ENCODE data around the gene COMP.

COMP gene

GRCh38 chr19:18773682-18774081 is 17.4 kb downstream of the COMP start:
- H3K27me3 ChIP-seq (replicated peaks; ENCODE audit: control insufficient read depth, insufficient read depth, low read length), result no peaks in the 10 kb centered on the region
- no peaks in the 10 kb centered on the region for H3K9me3 ChIP-seq (ENCODE audit: control insufficient read depth, low read length)
- H3K4me3 ChIP-seq (ENCODE audit: low read length), result no peak overlapping the region
- H3K36me3 ChIP-seq (ENCODE audit: control insufficient read depth, insufficient read depth, low read length, severe bottlenecking), result no peaks in the 10 kb centered on the region
- DNase-seq (ENCODE audit: low read depth), result no peak
- peaks cover 11% of the 10 kb centered on the region for H3K4me1 ChIP-seq (ENCODE audit: control insufficient read depth, insufficient read depth, low read length)
- H3K9ac ChIP-seq (ENCODE audit: low read length), result no peak overlapping the region

DNA sequence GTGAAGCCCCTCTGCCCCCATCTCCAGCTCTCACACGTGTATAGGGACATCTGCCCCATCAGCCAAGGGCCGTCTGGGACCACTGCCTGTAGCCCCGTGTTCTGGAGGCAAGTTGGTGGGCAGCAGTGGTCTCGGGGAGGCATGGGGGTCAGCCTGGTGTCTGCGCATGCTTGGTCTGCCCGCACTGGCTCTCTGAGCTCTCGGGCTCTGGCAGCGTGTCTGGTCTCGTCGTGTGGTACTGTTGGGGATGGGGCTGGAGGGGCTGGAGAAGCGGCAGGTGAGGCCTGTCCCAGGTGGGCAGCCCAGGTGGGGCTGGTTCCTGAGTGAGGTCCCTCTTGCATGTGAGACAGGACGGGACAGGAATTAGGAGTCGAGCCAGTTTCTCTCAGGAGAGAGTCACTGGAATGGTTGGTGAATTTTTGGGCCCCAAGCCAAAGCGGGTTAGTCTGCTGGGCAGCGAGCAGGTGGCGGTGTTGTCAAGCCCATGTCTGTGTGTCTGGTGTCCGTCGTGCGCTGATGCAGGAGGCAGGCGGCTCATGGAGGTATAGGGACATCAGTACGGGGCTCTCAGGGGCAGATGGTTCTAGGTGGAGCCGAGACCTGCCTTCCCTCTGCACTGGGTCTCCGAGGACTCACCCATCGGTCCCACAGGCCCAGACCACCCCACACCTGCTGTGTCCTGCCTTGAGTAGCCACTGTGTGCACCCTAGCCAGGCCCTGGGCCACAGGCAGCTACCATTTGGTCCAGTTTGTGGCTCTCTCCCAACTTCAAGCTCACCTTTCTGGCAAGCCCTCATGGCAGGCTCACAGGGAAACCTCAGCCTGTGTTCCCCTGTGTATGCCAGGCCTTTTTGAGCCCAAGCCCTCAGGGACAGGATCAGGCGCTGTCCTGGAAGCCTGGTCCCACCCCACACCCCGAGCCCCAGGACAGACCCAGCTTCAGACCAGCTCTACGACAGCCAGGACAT is 18.2 kb downstream of the COMP start:
- no peak for DNase-seq (ENCODE audit: low read depth)
- Histone ChIP-seq H3K4me3 (ENCODE audit: low read length) (no peak overlapping the region), H3K36me3 (ENCODE audit: control insufficient read depth, insufficient read depth, low read length, severe bottlenecking) (no peaks in the 10 kb centered on the region), H3K9me3 (ENCODE audit: control insufficient read depth, low read length) (no peaks in the 10 kb centered on the region), H3K4me1 (ENCODE audit: control insufficient read depth, insufficient read depth, low read length) (peaks cover 11% of the 10 kb centered on the region), H3K27me3 (replicated peaks; ENCODE audit: control insufficient read depth, insufficient read depth, low read length) (no peaks in the 10 kb centered on the region), H3K9ac (ENCODE audit: low read length) (no peak overlapping the region)

- H3K36me3 ChIP-seq (ENCODE audit: control insufficient read depth, insufficient read depth, low read length, severe bottlenecking), result no peaks in the 10 kb centered on the region
- peaks cover 7% of the 10 kb centered on the region for H3K4me1 ChIP-seq (ENCODE audit: control insufficient read depth, insufficient read depth, low read length)
- H3K4me3 ChIP-seq (ENCODE audit: low read length), result no peak overlapping the region
- no peak for DNase-seq (ENCODE audit: low read depth)
- H3K9ac ChIP-seq (ENCODE audit: low read length), result no peak overlapping the region
- no peaks in the 10 kb centered on the region for H3K27me3 ChIP-seq (replicated peaks; ENCODE audit: control insufficient read depth, insufficient read depth, low read length)
- no peaks in the 10 kb centered on the region for H3K9me3 ChIP-seq (ENCODE audit: control insufficient read depth, low read length)
These were observed 19.5 kb downstream of the COMP start for GRCh38 chr19:18771328-18772242.

GRCh38 chr19:18770663-18771327 is 20.3 kb downstream of the COMP start:
- no peak overlapping the region for H3K4me3 ChIP-seq (ENCODE audit: low read length)
- no peaks in the 10 kb centered on the region for H3K4me1 ChIP-seq (ENCODE audit: control insufficient read depth, insufficient read depth, low read length)
- no peak for DNase-seq (ENCODE audit: low read depth)
- no peak overlapping the region for H3K9ac ChIP-seq (ENCODE audit: low read length)
- no peaks in the 10 kb centered on the region for H3K9me3 ChIP-seq (ENCODE audit: control insufficient read depth, low read length)
- H3K36me3 ChIP-seq (ENCODE audit: control insufficient read depth, insufficient read depth, low read length, severe bottlenecking), result no peaks in the 10 kb centered on the region
- H3K27me3 ChIP-seq (replicated peaks; ENCODE audit: control insufficient read depth, insufficient read depth, low read length), result no peaks in the 10 kb centered on the region

GRCh38 chr19:18769989-18770528 is 21.0 kb downstream of the COMP start:
- DNase-seq (ENCODE audit: low read depth), result no peak
- H3K9me3 ChIP-seq (ENCODE audit: control insufficient read depth, low read length), result no peaks in the 10 kb centered on the region
- no peaks in the 10 kb centered on the region for H3K36me3 ChIP-seq (ENCODE audit: control insufficient read depth, insufficient read depth, low read length, severe bottlenecking)
- H3K4me3 ChIP-seq (ENCODE audit: low read length), result no peak overlapping the region
- no peaks in the 10 kb centered on the region for H3K4me1 ChIP-seq (ENCODE audit: control insufficient read depth, insufficient read depth, low read length)
- no peak overlapping the region for H3K9ac ChIP-seq (ENCODE audit: low read length)
- no peaks in the 10 kb centered on the region for H3K27me3 ChIP-seq (replicated peaks; ENCODE audit: control insufficient read depth, insufficient read depth, low read length)

DNA sequence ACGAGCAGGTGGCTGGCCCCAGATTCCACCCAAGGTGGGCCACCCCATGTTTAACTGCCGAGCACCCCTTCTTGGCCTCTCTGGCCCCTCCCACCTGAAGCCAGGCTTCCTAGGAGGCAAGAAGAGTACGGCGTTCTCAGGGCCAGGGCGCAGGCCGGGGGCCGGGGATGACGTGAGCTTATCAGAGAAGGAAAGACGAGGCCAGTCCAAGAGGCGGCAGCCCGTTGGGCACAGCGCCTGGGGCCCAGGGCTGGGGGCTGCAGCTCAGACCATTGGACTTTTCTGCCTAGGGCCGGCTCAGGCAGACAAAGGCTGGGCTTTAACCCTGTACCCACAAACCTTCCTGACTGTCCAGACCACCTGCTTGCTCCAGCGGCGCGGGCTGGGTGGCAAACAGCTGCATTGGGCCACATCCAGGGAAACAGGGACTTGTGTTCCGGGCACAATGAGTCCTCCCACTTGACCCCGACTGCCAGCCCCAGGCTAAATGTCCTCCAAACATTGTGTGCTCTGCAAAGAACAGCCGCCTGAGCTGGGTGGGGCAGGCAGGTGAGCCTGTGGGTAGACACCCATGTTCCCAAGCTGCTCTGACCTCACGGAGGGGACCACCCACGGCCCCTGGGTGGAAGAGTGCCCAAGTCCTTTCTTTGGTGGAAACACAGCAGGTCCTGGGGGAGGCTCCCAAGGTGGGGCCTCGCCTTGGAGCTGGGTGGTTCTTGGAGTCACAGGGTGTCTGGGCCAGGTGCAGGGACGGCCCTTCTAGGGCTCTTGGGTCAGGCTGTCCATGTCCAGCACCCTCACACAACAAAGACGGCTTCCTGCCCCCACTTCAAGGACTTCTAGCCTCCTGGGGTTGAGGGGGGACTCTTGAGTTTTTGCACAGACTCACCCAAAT is 21.9 kb downstream of the COMP start:
- Histone ChIP-seq H3K36me3 (ENCODE audit: control insufficient read depth, insufficient read depth, low read length, severe bottlenecking) (no peaks in the 10 kb centered on the region), H3K9me3 (ENCODE audit: control insufficient read depth, low read length) (no peaks in the 10 kb centered on the region), H3K4me3 (ENCODE audit: low read length) (no peak overlapping the region), H3K9ac (ENCODE audit: low read length) (no peak overlapping the region), H3K27me3 (replicated peaks; ENCODE audit: control insufficient read depth, insufficient read depth, low read length) (no peaks in the 10 kb centered on the region), H3K4me1 (ENCODE audit: control insufficient read depth, insufficient read depth, low read length) (peaks cover 5% of the 10 kb centered on the region)
- no peak for DNase-seq (ENCODE audit: low read depth)

GRCh38 chr19:18768046-18768771 is 22.9 kb downstream of the COMP start:
- H3K9ac ChIP-seq (ENCODE audit: low read length), result no peak overlapping the region
- H3K4me3 ChIP-seq (ENCODE audit: low read length), result no peak overlapping the region
- peaks cover 10% of the 10 kb centered on the region for H3K4me1 ChIP-seq (ENCODE audit: control insufficient read depth, insufficient read depth, low read length)
- H3K36me3 ChIP-seq (ENCODE audit: control insufficient read depth, insufficient read depth, low read length, severe bottlenecking), result no peaks in the 10 kb centered on the region
- no peaks in the 10 kb centered on the region for H3K27me3 ChIP-seq (replicated peaks; ENCODE audit: control insufficient read depth, insufficient read depth, low read length)
- DNase-seq (ENCODE audit: low read depth), result no peak
- no peaks in the 10 kb centered on the region for H3K9me3 ChIP-seq (ENCODE audit: control insufficient read depth, low read length)

DNA sequence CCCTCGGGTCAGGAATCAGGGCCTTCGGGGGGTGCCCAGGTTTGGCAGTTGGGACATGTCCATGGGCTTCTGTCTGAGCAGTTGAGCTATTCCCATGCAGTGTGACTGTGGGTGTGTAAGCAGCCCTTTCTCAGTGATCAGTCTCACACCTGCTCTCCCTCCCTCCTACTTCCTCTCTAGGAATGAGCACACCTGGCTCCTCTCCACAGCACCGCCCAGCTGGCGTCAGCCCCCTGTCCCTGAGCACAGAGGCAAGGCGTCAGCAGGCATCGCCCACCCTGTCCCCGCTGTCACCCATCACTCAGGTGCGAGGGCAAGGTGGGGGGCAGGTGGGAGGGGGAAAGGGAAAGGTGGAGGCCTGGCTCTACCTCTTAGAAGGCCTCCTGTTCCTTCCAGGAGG is 25.9 kb downstream of the COMP start:
- Histone ChIP-seq H3K36me3 (ENCODE audit: control insufficient read depth, insufficient read depth, low read length, severe bottlenecking) (no peaks in the 10 kb centered on the region), H3K4me1 (ENCODE audit: control insufficient read depth, insufficient read depth, low read length) (peaks cover 10% of the 10 kb centered on the region), H3K9ac (ENCODE audit: low read length) (no peak overlapping the region), H3K27me3 (replicated peaks; ENCODE audit: control insufficient read depth, insufficient read depth, low read length) (no peaks in the 10 kb centered on the region), H3K4me3 (ENCODE audit: low read length) (no peak overlapping the region), H3K9me3 (ENCODE audit: control insufficient read depth, low read length) (no peaks in the 10 kb centered on the region)
- no peak for DNase-seq (ENCODE audit: low read depth)

DNA sequence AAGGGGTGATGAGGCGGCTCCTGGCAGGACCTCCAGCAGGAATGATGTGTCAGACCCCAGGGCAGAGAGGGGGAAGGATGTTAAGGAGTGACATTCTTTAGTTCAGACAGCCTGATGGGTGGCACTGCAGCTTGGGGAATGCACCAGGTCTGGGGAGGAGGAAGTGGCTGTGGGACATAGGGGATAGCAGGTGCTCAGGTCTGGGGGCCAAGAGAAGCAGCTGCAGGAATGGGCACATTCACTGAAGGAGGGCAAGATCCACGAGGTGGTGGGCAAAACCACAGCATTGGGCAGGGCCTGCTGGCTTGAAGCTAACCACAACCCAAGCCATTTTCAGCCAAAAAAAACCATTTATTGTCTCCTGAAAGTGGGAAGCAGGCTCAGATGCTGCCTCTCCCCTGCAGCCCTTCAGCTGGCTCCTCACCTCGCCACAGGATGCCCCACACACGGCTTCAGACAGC is 26.5 kb downstream of the COMP start:
- Histone ChIP-seq H3K9ac (ENCODE audit: low read length) (no peak overlapping the region), H3K27me3 (replicated peaks; ENCODE audit: control insufficient read depth, insufficient read depth, low read length) (no peaks in the 10 kb centered on the region), H3K9me3 (ENCODE audit: control insufficient read depth, low read length) (no peaks in the 10 kb centered on the region), H3K4me3 (ENCODE audit: low read length) (no peak overlapping the region), H3K4me1 (ENCODE audit: control insufficient read depth, insufficient read depth, low read length) (peaks cover 10% of the 10 kb centered on the region), H3K36me3 (ENCODE audit: control insufficient read depth, insufficient read depth, low read length, severe bottlenecking) (no peaks in the 10 kb centered on the region)
- DNase-seq (ENCODE audit: low read depth), result no peak

Measured in adipocyte (in vitro differentiated cells).